Calu3 (cell line): ENCODE results near the gene ARHGAP24. TPM values are rescaled to one million over a fixed set of nuclear protein-coding genes. Genes with fewer than 3 reads are reported as not detected.

Experiments
- BruUV-seq: library from RNA; stranded (reverse); fragments of 400-500 nt; replicated peaks from 2 replicates; lab custom pipeline; 2021; lab: Mats Ljungman, UMichigan
- CTCF ChIA-PET: fragments of 300-600 bp; sonication (Branson Sonifier 250); formaldehyde crosslinking; loops from one replicate; lab custom pipeline; 2022; ENCODE audit warnings: antibody characterized with exemption; lab: Charles Lee
- DNase-seq: peaks from one replicate; pipeline ENCODE4 v3.0.0; 2022
- H3K27ac Mint-ChIP-seq: one replicate; pipeline ENCODE4 v1.8.0; 2022; ENCODE audit warnings: mixed read lengths; ENCODE audit not compliant: unreplicated experiment
- H3K27me3 Mint-ChIP-seq: one replicate; pipeline ENCODE4 v1.8.0; 2022; ENCODE audit warnings: mixed read lengths; ENCODE audit not compliant: unreplicated experiment
- H3K36me3 Mint-ChIP-seq: one replicate; pipeline ENCODE4 v1.8.0; 2022; ENCODE audit warnings: mild to moderate bottlenecking, moderate library complexity, mixed read lengths; ENCODE audit not compliant: insufficient read depth, unreplicated experiment
- H3K4me1 Mint-ChIP-seq: one replicate; pipeline ENCODE4 v1.8.0; 2022; ENCODE audit warnings: mild to moderate bottlenecking, low read depth, mixed read lengths; ENCODE audit not compliant: unreplicated experiment
- H3K4me3 Mint-ChIP-seq: one replicate; pipeline ENCODE4 v1.8.0; 2022; ENCODE audit warnings: mild to moderate bottlenecking, low read depth, moderate library complexity, mixed read lengths; ENCODE audit not compliant: unreplicated experiment
- H3K9me3 Mint-ChIP-seq: one replicate; pipeline ENCODE4 v1.8.0; 2022; ENCODE audit warnings: low read depth, mixed read lengths; ENCODE audit not compliant: unreplicated experiment
- CTCF ChIP-seq: fragments of 200-600 bp; IDR thresholded peaks from one replicate; pipeline ENCODE4 v1.8.0; 2022; ENCODE audit warnings: antibody characterized with exemption; ENCODE audit not compliant: unreplicated experiment
- intact Hi-C: fragments of 100-400 bp; cut with micrococcal nuclease; formaldehyde crosslinking; loops from one replicate; pipeline ENCODE4 v1.10.0; 2022; ENCODE audit not compliant: unreplicated experiment
- total RNA-seq: library from RNA; stranded (reverse); gene quantifications from 2 replicates; pipeline ENCODE4 v1.2.3, GENCODE V29; 2022

The ARHGAP24 gene
- total RNA-seq, 1 experiment from 2014 or later = 10.2 TPM

GRCh38 chr4:85993641-85994040 is 518.7 kb downstream of the ARHGAP24 start:
- Mint-ChIP-seq H3K27me3 (no peaks in the 10 kb centered on the region), H3K4me1 (no peaks in the 10 kb centered on the region), H3K4me3 (no peak overlapping the region), H3K36me3 (no peaks in the 10 kb centered on the region), H3K9me3 (no peaks in the 10 kb centered on the region), H3K27ac (no peak overlapping the region)
- no peak for DNase-seq
- CTCF ChIA-PET = no interaction called here
- no TSS peak for BruUV-seq
- intact Hi-C loops = no loop called here
- TF ChIP-seq CTCF = no peak

GRCh38 chr4:85994576-85994975 is 519.6 kb downstream of the ARHGAP24 start:
- TF ChIP-seq CTCF = no peak
- Mint-ChIP-seq H3K27ac (no peak overlapping the region), H3K4me1 (no peaks in the 10 kb centered on the region), H3K4me3 (no peak overlapping the region), H3K9me3 (no peaks in the 10 kb centered on the region), H3K27me3 (no peaks in the 10 kb centered on the region), H3K36me3 (no peaks in the 10 kb centered on the region)
- intact Hi-C loops = no loop called here
- BruUV-seq = no TSS peak
- CTCF ChIA-PET = no interaction called here
- DNase-seq = no peak

GRCh38 chr4:85995361-85995760 is 520.4 kb downstream of the ARHGAP24 start:
- H3K27ac Mint-ChIP-seq = no peak overlapping the region
- no peaks in the 10 kb centered on the region for H3K9me3 Mint-ChIP-seq
- no peaks in the 10 kb centered on the region for H3K4me1 Mint-ChIP-seq
- no peaks in the 10 kb centered on the region for H3K36me3 Mint-ChIP-seq
- DNase-seq = no peak
- no peaks in the 10 kb centered on the region for H3K27me3 Mint-ChIP-seq
- TF ChIP-seq CTCF = no peak
- intact Hi-C loops = no loop called here
- CTCF ChIA-PET = no interaction called here
- no peak overlapping the region for H3K4me3 Mint-ChIP-seq
- BruUV-seq = no TSS peak

- Mint-ChIP-seq H3K4me3 (no peak overlapping the region), H3K4me1 (no peaks in the 10 kb centered on the region), H3K9me3 (no peaks in the 10 kb centered on the region), H3K27ac (no peak overlapping the region), H3K27me3 (no peaks in the 10 kb centered on the region), H3K36me3 (no peaks in the 10 kb centered on the region)
- TF ChIP-seq CTCF = no peak
- intact Hi-C loops = no loop called here
- DNase-seq = no peak
- CTCF ChIA-PET = interaction anchor here (0.5 kb wide), 1 partner anchor 28 kb away, joined by 4 read pairs; no protein-coding TSS in a partner anchor
- no TSS peak for BruUV-seq
Observed at GRCh38 chr4:86001591-86001990, 526.6 kb downstream of the ARHGAP24 start.

GRCh38 chr4:86004030-86004429 is 529.1 kb downstream of the ARHGAP24 start:
- Mint-ChIP-seq H3K4me3 (no peak overlapping the region), H3K36me3 (no peaks in the 10 kb centered on the region), H3K27ac (no peak overlapping the region), H3K4me1 (no peaks in the 10 kb centered on the region), H3K9me3 (no peaks in the 10 kb centered on the region), H3K27me3 (no peaks in the 10 kb centered on the region)
- no peak for TF ChIP-seq CTCF
- intact Hi-C loops = no loop called here
- no TSS peak for BruUV-seq
- DNase-seq = no peak
- CTCF ChIA-PET = no interaction called here
